ENCODE measurements around the gene PKMYT1. TPM values are rescaled to one million over a fixed set of nuclear protein-coding genes. Genes with fewer than 3 reads are reported as not detected.

PKMYT1 gene
- 0.43 and 1.9 TPM in 2 replicates for total RNA-seq

DNA sequence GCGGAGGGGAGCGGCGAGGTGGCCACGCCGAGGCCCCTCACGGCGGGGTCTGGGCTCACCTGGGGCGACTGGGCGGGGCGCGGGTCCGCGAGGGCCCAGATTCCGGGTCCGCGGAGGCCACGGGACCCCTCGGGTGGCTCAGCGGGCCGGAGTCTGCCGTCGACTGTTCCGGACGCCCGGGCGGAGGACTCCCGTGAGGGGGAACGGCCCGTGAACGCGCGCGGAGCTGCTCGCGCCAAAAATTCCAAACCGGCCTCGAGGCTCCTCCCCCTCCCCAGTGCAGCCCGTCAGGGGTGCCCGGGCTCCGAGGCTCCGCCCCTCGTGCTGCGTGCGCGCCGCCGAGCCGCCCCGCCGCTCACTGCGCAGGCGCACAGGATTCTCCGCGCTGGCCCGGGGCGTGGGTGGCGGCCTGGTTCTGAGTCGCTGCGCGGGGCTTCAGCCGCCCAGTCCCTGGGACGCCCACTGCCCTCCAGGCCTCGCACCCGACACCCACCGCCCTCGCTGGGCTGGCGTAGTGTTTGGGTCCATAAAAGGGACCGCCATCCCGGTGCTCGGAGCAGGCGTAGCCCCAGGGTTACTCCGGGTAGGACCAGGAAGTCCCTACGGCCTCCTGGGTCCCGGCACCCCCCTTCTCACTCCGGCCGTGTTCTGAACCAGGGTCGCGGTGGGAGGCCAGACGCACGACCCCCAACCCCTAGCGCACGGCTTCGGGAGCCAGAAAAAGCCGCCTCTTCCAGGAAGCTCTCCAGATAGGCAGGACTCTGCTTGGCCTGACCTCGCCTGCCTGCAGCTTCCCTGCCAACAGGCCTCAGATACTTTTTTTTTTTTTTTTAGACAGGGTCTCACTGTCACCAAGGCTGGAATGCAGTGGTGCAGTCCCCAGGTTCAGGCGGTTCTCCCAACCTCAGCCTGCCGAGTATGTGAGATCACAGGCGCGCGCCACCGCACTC lies at the start of gene PKMYT1:
Gene PKMYT1, minus strand, starts transcription at position 220 of the 950 bp plus-strand sequence. CDS start 789 bp downstream, outside the sequence.

DNA sequence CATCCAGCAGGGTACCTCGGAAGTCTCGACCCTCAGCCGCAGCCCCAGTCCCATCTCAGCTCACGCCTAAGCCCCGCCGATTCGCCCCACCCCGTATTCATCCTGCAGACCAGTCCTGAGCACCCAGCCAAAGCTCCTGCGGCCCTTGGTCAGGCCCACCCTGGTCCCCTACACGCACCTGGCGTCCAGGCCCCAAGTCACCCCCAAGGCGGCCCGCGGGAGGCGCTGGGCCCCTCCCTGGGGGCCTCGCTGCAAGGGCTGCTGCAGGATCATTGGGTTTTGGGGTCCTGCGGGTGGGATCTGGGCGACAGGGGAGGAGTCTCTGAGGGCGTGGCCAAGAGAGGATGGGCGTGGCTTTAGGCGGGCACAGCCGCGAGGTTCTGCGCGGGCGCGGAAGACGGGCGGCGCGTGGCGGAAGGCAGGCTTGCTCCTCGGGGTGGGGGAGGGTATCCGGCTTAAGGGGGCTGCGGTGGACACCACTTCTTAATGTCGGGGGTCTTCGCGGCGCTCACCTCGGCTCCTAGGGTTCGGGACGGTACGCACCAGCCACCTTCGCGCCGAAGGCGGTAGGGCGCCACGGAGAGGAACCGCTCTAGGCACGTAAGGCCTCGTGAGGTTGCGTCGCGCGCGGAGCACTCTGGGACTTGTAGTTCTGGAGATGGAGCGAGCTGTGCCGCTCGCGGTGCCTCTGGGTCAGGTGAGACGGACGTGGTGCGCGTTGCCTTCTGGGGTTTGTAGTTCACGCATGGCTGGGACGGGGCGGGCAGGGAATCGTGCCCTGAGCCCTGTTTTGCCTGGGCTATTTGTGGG lies 43.6 kb upstream of the PKMYT1 start, which contains the start of the genes HCFC1R1 and THOC6:
Gene HCFC1R1, minus strand, starts transcription at position 274 of the 810 bp plus-strand sequence. Its CDS starts 1 bp downstream, at position 273.
Gene THOC6, plus strand, starts transcription at position 367 of the 810 bp plus-strand sequence. Its CDS starts 292 bp downstream, at position 659.

DNA sequence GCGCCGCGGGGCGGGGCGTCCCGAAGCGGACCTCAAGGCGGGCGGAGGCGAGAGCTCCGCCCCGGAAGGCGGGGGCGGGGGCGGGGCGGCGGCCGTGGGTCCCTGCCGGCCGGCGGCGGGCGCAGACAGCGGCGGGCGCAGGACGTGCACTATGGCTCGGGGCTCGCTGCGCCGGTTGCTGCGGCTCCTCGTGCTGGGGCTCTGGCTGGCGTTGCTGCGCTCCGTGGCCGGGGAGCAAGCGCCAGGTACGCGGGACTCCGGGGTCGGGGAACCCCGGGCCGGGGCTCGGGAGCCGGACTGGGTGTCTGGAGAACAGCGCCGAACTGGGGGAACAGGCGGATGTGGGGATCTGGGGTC lies 40.0 kb upstream of the PKMYT1 start, which contains the start of gene TNFRSF12A:
Gene TNFRSF12A, plus strand, starts transcription at position 122 of the 357 bp plus-strand sequence. Its CDS starts 30 bp downstream, at position 152.

DNA sequence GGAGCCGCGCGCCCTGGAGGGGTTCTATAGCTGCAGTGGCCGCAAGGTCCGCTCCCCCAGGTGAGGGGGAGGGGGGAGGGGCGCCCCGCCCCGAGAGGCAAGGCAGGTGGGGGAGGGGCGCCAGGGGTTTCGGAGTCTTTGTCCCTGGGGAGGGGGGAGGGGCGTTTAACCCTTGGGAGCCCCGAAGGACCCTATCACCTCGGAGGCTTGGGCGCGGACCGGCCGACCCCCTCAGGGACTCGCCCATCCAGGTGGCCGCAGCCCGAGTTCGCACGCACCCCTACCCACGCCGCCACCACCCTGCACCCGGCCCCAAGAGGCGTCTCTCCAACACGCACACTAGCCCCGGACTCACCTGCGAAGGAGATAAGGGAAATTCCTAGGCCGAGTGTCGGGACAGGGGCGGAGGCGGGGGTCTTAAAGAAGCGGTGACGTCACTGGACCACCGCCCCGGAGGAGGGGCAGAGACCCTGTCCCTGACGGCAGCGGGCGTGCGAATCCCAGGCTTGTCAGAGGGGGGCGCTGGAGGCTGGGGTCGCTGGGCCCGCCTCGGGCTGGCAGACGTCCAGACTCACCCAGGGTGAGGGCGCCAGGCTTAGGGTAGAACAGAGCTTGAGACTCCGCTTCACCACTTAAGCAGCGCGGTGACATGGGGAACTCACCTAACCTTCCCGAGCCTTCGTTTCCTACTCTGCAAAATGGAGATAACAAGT lies 37.7 kb upstream of the PKMYT1 start, which contains the start of gene CLDN6:
Gene CLDN6, minus strand, starts transcription at position 390 of the 713 bp plus-strand sequence. CDS start 2,162 bp downstream, outside the sequence.

DNA sequence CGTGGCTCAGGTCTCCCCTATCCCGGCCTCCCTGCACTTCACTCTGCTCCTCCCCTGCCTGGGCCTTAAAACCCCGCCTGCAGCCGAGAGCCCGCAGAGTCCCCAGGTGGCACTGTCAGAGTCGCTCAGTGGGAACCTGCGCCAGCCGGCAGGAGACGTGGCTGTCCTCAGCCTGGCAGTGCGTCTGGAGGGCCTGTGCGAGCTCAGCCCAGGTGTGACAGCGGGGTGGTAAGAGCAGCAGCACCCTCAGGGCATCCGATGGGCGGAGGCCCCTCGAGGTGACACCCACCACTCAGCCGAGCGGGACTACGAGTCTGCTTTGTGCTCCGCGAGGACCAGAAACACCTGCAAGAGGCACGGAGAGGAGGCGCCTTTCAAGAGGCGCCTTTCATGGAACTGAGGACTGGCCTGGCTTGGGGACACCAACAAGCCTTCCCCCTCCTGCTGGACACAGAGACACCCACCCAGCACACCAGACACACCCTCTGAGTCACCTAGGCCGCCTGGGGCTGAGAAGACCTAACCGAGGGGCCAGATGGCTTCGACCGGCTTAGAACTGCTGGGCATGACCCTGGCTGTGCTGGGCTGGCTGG lies 32.7 kb upstream of the PKMYT1 start, which contains the start of gene CLDN9:
Gene CLDN9, plus strand, starts transcription at position 96 of the 593 bp plus-strand sequence. Its CDS starts 440 bp downstream, at position 536.

DNA sequence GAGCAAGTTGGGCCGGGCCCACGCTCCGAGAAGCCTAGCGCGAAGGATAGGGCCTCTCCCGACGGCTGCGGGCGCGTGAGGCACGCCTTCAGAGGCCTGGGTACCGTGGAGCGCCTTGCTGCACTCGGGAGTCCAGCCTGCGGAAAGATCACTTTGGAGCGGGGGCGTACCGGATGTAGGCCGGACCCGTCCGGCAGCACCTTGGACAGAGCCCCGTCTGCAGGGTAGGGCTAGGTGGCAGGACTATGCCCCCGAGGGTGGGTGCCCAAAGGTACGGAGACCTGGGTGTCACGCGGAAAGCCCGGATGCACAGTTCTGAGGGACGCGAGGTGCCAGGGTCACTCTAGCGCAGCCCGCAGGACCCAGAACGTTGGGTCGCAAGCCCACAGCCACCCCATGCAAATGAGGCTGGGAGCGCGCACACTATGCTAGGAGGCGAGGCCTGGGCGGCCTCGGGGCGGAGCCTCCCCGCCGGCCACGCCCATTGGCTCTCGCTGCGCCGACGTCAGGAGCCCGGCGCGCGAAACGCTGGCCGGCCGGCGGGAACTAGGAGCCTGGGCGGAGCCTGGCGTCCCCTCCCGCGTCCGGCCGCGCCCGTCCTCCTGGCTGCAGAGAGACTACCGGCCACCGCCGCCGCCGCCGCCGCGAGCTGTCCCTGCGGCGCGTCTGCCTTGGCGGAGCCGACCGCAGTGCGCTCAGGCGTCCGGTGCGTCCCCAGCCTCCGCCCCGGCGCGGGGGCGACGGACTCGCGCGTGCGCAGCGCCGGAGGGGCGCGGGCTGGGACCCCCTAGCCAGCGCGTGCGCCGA lies 11.3 kb downstream of the PKMYT1 start, which contains the start of gene PAQR4:
Gene PAQR4, plus strand, starts transcription at position 611 of the 807 bp plus-strand sequence. CDS start 327 bp downstream, outside the sequence.

DNA sequence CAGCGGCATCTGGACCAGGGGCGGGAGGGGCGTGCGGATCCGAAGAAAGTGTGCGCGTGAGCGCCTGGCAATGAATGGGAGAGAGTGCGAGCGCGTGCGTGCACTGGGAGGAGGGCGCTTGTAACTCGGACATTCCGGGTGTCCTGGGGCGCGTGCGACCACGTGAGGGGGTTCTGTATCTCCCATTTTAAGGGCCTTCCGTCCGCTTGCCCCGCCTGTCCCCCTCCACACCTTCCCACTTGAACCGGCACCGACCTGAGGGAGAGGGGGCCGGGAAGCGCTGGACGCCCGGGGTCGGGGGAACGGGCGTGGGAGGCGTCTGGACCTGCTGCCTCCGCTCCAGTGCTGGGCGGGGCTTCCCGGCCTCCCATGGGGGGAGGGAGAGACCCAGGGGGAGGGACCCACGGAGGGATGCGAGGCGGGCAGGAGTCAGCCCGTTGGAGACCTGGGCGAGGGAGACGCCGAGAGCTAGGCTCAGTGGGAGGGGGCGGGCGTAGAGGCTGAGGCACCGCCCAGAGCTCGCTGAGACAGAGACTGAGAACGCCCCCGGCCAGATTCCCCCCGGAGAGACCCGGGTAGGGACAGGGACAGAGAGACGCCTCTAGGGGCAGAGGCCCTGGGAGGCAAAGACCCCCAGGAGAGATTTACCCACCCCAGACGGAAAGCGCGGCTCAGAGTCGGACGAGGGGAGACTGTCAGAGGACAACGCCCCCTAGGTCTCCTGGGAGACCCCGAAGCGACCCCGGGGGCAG lies 16.3 kb downstream of the PKMYT1 start, which contains the start of gene KREMEN2:
Gene KREMEN2, plus strand, starts transcription at position 553 of the 752 bp plus-strand sequence. CDS start 246 bp downstream, outside the sequence.

Other genes starting within 250 kb of the PKMYT1 start
- gene SRRM2, start 227.8 kb downstream of the PKMYT1 start, total RNA-seq: 36.4 and 60.5 TPM in 2 replicates
- 382 and 420 TPM in 2 replicates for gene ELOB, start 203.2 kb downstream of the PKMYT1 start, total RNA-seq
- not detected in 2 replicates for gene PRSS33, start 192.9 kb downstream of the PKMYT1 start, total RNA-seq
- not detected in 2 replicates for gene PRSS41, start 182.0 kb downstream of the PKMYT1 start, total RNA-seq
- 5.8 and 8.7 TPM in 2 replicates for gene PRSS21, start 163.2 kb downstream of the PKMYT1 start, total RNA-seq
- gene ZG16B, start 150.1 kb downstream of the PKMYT1 start, total RNA-seq: 0.64 and 1.4 TPM in 2 replicates
- gene PRSS22, start 122.3 kb downstream of the PKMYT1 start, total RNA-seq: 8.3 and 21.0 TPM in 2 replicates
- gene FLYWCH2, start 97.2 kb downstream of the PKMYT1 start, total RNA-seq: 39.2 and 75.9 TPM in 2 replicates
- gene FLYWCH1, start 68.5 kb downstream of the PKMYT1 start, total RNA-seq: 41.9 and 48.4 TPM in 2 replicates
- gene KREMEN2, start 16.2 kb downstream of the PKMYT1 start, total RNA-seq: 3.2 and 30.1 TPM in 2 replicates
- 7.2 and 17.4 TPM in 2 replicates for gene PAQR4, start 11.1 kb downstream of the PKMYT1 start, total RNA-seq
- gene CLDN9, start 32.5 kb upstream of the PKMYT1 start, total RNA-seq: not detected in 2 replicates
- gene CLDN6, start 37.7 kb upstream of the PKMYT1 start, total RNA-seq: 0.21 and 4.8 TPM in 2 replicates
- 336 and 560 TPM in 2 replicates for gene TNFRSF12A, start 39.9 kb upstream of the PKMYT1 start, total RNA-seq
- gene HCFC1R1, start 43.5 kb upstream of the PKMYT1 start, total RNA-seq: 8.3 and 21.7 TPM in 2 replicates
- gene THOC6, start 43.6 kb upstream of the PKMYT1 start, total RNA-seq: 20.9 and 35.4 TPM in 2 replicates
- 10.4 and 11.3 TPM in 2 replicates for gene BICDL2, start 56.5 kb upstream of the PKMYT1 start, total RNA-seq
- under 0.01 and 0.24 TPM in 2 replicates for gene MMP25, start 66.1 kb upstream of the PKMYT1 start, total RNA-seq
- 1.1 and 115 TPM in 2 replicates for gene IL32, start 85.2 kb upstream of the PKMYT1 start, total RNA-seq
- not detected in 2 replicates for gene ZSCAN10, start 118.8 kb upstream of the PKMYT1 start, total RNA-seq
- 23.9 and 35.2 TPM in 2 replicates for gene ZNF205, start 132.1 kb upstream of the PKMYT1 start, total RNA-seq
- 9.2 and 12.6 TPM in 2 replicates for gene ZNF213, start 154.6 kb upstream of the PKMYT1 start, total RNA-seq
- not detected in 2 replicates for gene OR1F1, start 207.8 kb upstream of the PKMYT1 start, total RNA-seq

Data from tracheal epithelial cell (primary cell).